Upper lobe of left lung (tissue), 6 donors: ENCODE data around the gene KCNQ4. TPM values are rescaled to one million over a fixed set of nuclear protein-coding genes. Genes with fewer than 3 reads are reported as not detected.

Source experiments
- ATAC-seq, 2 donors: fragments of 200-7000 bp; cut with Tn5 transposase; one replicate each; pipeline ENCODE4 v1.9.1; 2022; ENCODE audit warnings: mild to moderate bottlenecking in 2 of 2, moderate library complexity in 2 of 2; ENCODE audit not compliant: low FRiP score in 2 of 2
- DNase-seq, 2 donors: peaks; one replicate each; pipeline ENCODE4 v3.0.0-alpha.2; 2019 to 2020
- H3K27ac ChIP-seq, 4 donors: fragments of 200-600 bp; sonication (generic); one replicate each; pipeline ENCODE4 v1.5.1; 2016 to 2019
- H3K27me3 ChIP-seq, 4 donors: fragments of 200-600 bp; sonication (generic); one replicate each; pipeline ENCODE4 v1.5.1; 2017 to 2019
- H3K36me3 ChIP-seq, 4 donors: fragments of 200-600 bp; sonication (generic); one replicate each; pipeline ENCODE4 v1.5.1; 2016 to 2019
- H3K4me1 ChIP-seq, 4 donors: fragments of 200-600 bp; sonication (generic); one replicate each; pipeline ENCODE4 v1.5.1; 2018 to 2019
- H3K4me3 ChIP-seq, 4 donors: fragments of 200-600 bp; sonication (generic); one replicate each; pipeline ENCODE4 v1.5.1; 2017 to 2019; ENCODE audit warnings: mild to moderate bottlenecking in 2 of 4, moderate library complexity in 1 of 4
- H3K9me3 ChIP-seq, 4 donors: fragments of 200-600 bp; sonication (generic); one replicate each; pipeline ENCODE4 v1.5.1; 2018 to 2019
- EP300 ChIP-seq, 4 donors: sonication (generic); formaldehyde crosslinking; IDR thresholded peaks; one replicate each; pipeline ENCODE4 v1.5.1; 2017; ENCODE audit warnings: antibody characterized with exemption in 4 of 4, control low read depth in 2 of 4
- POLR2A ChIP-seq, 4 donors: fragments of 450-650 bp; IDR thresholded peaks; one replicate each; pipeline ENCODE4 v1.5.1; 2016 to 2017; ENCODE audit warnings: antibody characterized with exemption in 4 of 4, mild to moderate bottlenecking in 2 of 4
- POLR2AphosphoS5 ChIP-seq, 2 donors: sonication (generic); formaldehyde crosslinking; IDR thresholded peaks; one replicate each; pipeline ENCODE4 v1.5.1; 2017; ENCODE audit warnings: antibody characterized with exemption in 2 of 2
- WGBS, 2 donors: methylation state at CpG; one replicate each; pipeline ENCODE4 v1.1.5; 2017 to 2018; 5-methylcytosine and 5-hydroxymethylcytosine counted together
- total RNA-seq, 6 donors: library from RNA; depleted of rRNA in 4 of 6; stranded (reverse); fragments of >200 nt in 4 of 6; gene quantifications; one replicate each; pipeline versions ENCODE4 v1.1.0 to v1.2.1, GENCODE V29; 2016 to 2021
- TF ChIP-seq, protein P1 (sequence below), 6 experiments: fragments of 450-650 bp in 4 of 6; fragments of 200-600 bp in 2 of 6; sonication (generic) in 2 of 6; IDR thresholded peaks; one replicate each; pipeline ENCODE4 v1.5.1; 2016 to 2019; ENCODE audit warnings: antibody characterized with exemption in 6 of 6
- donor health status: DM: no; HTN: no; CAD: no; lungs with moderate emphysema.
- donor health status: DM: no; HTN: yes; CAD: no; lungs with severe emphysema.

Gene KCNQ4
- total RNA-seq, 6 donors from 2014 or later: 0.44 to 0.89 (median 0.60) TPM; not detected in 1

DNA sequence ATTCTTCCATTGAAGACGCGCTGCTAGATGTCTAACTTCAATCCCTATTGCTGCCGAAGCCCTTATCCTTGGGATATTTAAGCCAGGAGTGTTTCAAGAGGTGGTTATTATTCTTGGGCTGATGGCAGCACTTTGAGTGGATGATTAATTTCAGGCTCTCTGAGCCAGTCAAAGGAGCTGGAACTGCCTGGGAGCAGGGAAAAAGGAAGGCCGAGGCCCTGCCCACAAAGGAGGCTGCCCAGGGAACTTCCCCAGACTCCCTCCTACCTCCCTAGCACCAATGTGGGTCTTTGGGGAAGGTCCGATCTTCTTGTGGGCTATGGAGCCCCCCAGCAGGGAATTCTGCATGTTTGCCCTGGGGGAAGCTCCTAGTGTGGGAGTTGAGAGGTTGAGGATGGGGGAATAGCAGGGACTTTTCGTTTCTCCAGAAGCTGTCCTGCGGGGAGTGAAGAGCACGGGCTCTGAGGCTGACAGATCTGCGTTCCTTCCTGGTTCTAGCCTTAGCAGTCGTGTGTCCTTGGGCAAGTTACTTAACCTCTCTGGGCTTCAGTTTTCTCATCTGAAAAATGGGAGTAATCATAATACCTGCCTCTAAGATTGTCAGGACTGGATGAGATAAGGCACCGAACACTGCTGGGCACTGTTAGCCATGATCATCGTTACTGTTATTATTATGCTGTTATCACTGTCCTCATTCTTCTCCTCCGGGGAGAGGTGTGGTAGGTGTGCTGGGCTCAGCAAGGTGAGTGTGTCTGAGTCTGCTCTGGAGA lies 6.3 kb downstream of the KCNQ4 start:
- no peak for ATAC-seq
- no peaks in the 10 kb centered on the region for H3K9me3 ChIP-seq

DNA sequence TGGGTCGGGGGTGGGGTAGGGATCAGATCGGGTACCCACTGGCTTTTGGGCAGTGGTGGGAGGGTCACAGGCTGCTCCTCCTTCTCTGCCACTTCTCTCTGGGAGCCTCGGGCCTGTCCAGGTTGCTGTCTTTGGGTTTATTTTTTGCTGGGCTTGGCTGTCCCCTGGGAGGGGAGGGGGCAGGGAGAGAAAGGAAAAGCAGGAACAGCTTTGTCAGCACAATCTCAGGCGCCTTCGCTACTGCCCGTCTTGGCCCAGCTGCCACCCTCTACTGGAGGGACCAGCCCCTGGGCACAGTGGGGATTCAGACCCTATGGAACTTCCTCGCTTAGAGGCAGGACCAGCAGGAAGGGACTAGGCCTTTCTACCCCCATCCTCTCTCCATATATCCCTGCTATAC lies 8.4 kb downstream of the KCNQ4 start:
- Histone ChIP-seq H3K4me3 (no peak overlapping the region), H3K9me3 (no peaks in the 10 kb centered on the region), H3K36me3 (no peaks in the 10 kb centered on the region), H3K4me1 (no peaks in the 10 kb centered on the region), H3K27ac (no peak overlapping the region), H3K27me3 (no peaks in the 10 kb centered on the region)
- TF ChIP-seq, protein P1, sequence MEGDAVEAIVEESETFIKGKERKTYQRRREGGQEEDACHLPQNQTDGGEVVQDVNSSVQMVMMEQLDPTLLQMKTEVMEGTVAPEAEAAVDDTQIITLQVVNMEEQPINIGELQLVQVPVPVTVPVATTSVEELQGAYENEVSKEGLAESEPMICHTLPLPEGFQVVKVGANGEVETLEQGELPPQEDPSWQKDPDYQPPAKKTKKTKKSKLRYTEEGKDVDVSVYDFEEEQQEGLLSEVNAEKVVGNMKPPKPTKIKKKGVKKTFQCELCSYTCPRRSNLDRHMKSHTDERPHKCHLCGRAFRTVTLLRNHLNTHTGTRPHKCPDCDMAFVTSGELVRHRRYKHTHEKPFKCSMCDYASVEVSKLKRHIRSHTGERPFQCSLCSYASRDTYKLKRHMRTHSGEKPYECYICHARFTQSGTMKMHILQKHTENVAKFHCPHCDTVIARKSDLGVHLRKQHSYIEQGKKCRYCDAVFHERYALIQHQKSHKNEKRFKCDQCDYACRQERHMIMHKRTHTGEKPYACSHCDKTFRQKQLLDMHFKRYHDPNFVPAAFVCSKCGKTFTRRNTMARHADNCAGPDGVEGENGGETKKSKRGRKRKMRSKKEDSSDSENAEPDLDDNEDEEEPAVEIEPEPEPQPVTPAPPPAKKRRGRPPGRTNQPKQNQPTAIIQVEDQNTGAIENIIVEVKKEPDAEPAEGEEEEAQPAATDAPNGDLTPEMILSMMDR (IDR thresholded peaks at IDR 0.05): no peak
- TF ChIP-seq POLR2A (IDR thresholded peaks at IDR 0.05) (no peak), POLR2AphosphoS5 (IDR thresholded peaks at IDR 0.05) (no peak), EP300 (IDR thresholded peaks at IDR 0.05) (no peak)
- WGBS, 2 donors: 69 to 75% methylated on average over 6 to 7 of the region's 7 CpGs
- ATAC-seq (no peak), DNase-seq (no peak)

More for the DNA sequence above, 6.3 kb downstream of the KCNQ4 start:
- no peak for DNase-seq
- Histone ChIP-seq H3K27me3 (no peaks in the 10 kb centered on the region), H3K27ac (no peak overlapping the region), H3K4me1 (no peaks in the 10 kb centered on the region), H3K4me3 (no peak overlapping the region), H3K36me3 (no peaks in the 10 kb centered on the region)
- WGBS, 2 donors: 88 to 93% methylated on average over 13 of the region's 13 CpGs
- TF ChIP-seq EP300 (IDR thresholded peaks at IDR 0.05) (no peak), POLR2AphosphoS5 (IDR thresholded peaks at IDR 0.05) (no peak), POLR2A (IDR thresholded peaks at IDR 0.05) (no peak)
- TF ChIP-seq, protein P1 (IDR thresholded peaks at IDR 0.05): no peak

- Histone ChIP-seq H3K27me3 (no peaks in the 10 kb centered on the region), H3K9me3 (no peaks in the 10 kb centered on the region), H3K36me3 (no peaks in the 10 kb centered on the region), H3K4me1 (peaks cover 0 to 6% (median 2%) of the 10 kb centered on the region in 4 donors), H3K4me3 (no peak overlapping the region), H3K27ac (no peak overlapping the region)
- 97 to 98% methylated on average over 3 of the region's 3 CpGs for WGBS, 2 donors
- DNase-seq: no peak
- TF ChIP-seq POLR2A (IDR thresholded peaks at IDR 0.05) (no peak), POLR2AphosphoS5 (IDR thresholded peaks at IDR 0.05) (no peak), EP300 (IDR thresholded peaks at IDR 0.05) (no peak)
- TF ChIP-seq, protein P1 (IDR thresholded peaks at IDR 0.05): no peak
- ATAC-seq: no peak
Measured at GRCh38 chr1:40793617-40794016, 10.0 kb downstream of the KCNQ4 start.

DNA sequence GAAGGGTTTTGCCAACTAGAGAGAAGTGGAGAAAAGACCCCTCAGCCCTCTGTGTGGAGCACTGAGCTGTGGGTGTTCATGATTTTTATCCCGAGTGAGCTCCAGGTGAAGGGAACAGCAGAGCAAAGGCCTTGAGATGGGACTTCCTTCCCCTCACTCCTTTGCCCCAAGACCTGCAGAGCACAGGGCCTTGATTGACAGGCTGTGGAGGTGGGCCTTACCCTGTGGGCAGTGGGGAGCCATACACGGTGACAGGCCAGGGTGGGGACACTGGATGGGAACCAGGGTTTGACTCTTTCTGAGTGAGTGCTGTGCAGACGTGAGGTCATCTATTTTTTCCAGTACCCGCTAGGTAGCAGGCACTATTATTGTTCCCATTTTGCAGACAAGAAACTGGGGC lies 10.5 kb downstream of the KCNQ4 start:
- TF ChIP-seq EP300 (IDR thresholded peaks at IDR 0.05): no peak
- TF ChIP-seq POLR2A (IDR thresholded peaks at IDR 0.05): no peak
- no peak for TF ChIP-seq POLR2AphosphoS5 (IDR thresholded peaks at IDR 0.05)
- TF ChIP-seq, protein P1 (IDR thresholded peaks at IDR 0.05): no peak
- Histone ChIP-seq H3K27ac (no peak overlapping the region), H3K27me3 (no peaks in the 10 kb centered on the region), H3K36me3 (no peaks in the 10 kb centered on the region), H3K9me3 (no peaks in the 10 kb centered on the region), H3K4me3 (no peak overlapping the region), H3K4me1 (peaks cover 0 to 7% (median 2%) of the 10 kb centered on the region in 4 donors)
- ATAC-seq (no peak), DNase-seq (no peak)
- WGBS, 2 donors: 92 to 96% methylated on average over 3 to 4 of the region's 4 CpGs
